GM19463 (cell line): ENCODE results near the gene ACTA2.

ENCODE experiments used
- ATAC-seq: cut with Tn5 transposase; IDR thresholded peaks from one replicate; pipeline ENCODE4 v1.9.1; 2021; ENCODE audit warnings: mild to moderate bottlenecking, moderate library complexity; ENCODE audit not compliant: unreplicated experiment

ACTA2 gene

DNA sequence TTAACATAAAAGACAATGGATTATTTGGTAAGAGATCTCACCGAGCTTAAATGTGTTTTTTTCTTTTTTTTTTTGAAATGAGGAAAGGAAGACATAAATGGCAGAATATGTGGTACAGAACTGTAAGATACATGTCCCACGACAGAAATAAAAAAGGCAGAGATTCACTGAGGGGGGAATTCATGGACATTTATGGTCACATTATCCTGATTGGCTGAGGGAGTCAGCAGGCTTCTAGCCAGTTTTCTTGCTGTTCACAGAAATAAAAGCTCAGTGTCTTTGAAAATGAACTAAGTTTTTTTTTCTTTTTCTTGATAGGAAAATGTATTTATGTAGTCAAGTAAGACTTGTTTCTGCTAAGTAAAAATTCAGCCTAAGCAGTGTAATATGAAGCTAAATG is 29.8 kb upstream of the ACTA2 start:
- ATAC-seq = no peak

- ATAC-seq = no peak
Observed at GRCh38 chr10:88981435-88981834, 28.9 kb upstream of the ACTA2 start.

DNA sequence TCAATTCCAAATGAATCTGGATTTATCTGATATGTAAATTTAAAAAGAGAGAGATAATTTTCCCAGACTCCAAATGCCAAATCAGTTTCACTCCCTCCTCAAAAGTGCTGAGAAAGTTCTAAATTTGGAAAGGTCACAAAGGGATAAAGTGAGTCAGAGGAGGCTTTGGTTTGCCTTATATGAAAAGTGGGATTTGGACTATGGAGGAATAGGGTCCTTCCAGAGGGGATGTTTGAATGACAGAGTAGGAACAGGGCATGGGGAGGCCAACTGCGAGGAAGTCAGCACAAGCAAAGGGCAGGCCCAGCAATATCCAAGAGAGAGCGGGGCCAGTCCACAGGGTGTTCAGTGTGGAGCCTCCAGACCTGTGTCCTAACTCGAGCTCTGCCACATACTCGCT is 28.2 kb upstream of the ACTA2 start:
- no peak for ATAC-seq

GRCh38 chr10:88980247-88980646 is 27.7 kb upstream of the ACTA2 start:
- no peak for ATAC-seq

DNA sequence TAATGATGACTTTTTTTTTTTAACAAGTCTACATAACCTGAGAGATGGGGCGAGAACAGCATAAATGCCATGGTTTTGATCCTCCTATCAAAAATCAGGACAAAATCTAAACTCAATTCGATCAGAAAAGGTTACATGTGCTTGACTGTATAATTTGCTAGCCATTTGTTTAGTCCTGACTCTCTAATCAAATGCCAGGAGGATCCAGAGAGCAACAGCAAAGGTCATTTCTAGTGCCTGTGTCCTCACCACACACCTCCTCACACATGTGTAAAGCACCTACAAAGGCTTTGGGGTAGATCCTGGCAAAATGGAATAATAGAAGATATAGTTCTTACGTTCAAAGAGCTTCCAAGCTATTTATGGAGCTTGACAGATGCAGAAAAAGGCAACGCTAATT is 27.0 kb upstream of the ACTA2 start:
- ATAC-seq = no peak

GRCh38 chr10:88979153-88979562 is 26.6 kb upstream of the ACTA2 start:
- no peak for ATAC-seq

GRCh38 chr10:88978463-88978862 is 25.9 kb upstream of the ACTA2 start:
- no peak for ATAC-seq

DNA sequence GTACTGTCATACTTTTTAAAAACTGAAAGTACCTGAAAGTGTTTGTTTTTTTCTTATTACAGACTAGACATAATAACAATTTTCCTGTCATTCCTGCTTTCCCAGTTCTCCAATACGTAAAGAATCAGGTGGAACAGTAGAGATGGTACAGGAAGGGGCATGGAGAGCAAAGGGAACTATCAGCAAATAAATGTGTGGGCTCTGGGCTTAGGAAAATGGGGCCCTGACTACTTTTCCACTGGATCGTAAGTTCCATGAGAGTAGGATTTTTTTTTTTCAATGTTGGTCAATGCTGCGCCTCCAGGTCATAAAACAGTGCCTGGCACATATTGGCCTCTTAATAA is 22.8 kb upstream of the ACTA2 start:
- ATAC-seq = no peak

GRCh38 chr10:88974446-88975376 is 22.1 kb upstream of the ACTA2 start:
- no peak for ATAC-seq

- ATAC-seq = no peak
Observed at GRCh38 chr10:88974012-88974411, 21.4 kb upstream of the ACTA2 start.

DNA sequence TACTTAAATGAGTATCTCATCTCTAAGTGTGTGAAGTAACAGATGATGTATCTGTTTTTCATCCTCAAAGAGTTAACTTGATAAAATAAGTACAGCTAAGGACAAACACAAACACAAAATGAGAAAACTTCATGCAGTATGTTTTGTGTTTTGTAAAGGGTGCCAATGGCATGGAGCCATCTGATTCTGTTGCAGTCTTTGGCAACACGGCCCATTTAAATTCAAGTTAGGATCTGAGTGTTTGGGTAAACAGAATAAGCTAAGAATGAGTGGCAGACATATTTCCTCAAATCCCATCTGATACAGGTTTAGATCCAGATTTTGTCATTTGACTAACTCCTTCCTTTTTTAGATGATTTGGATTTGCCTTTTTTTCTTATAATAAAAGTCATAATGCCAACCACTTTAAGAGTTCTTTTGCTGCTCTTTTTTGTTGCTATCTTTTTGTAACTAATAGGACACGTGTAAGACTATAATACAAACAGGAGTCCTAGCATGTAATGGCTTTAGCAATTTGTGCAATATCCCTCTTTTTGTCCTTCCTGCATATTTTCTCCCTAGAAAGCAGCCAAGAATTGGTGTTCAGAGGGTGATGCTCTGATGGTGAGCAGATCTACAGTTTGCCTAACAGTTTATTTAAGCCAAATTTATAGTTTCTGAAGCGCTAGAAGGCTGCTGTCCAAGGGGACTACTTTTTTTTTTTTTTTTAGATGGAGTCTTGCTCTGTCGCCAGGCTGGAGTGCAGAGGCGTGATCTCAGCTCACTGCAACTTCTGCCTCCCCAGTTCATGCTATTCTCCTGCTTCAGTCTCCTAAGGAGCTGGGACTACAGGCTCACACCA is 18.9 kb upstream of the ACTA2 start:
- ATAC-seq = no peak

DNA sequence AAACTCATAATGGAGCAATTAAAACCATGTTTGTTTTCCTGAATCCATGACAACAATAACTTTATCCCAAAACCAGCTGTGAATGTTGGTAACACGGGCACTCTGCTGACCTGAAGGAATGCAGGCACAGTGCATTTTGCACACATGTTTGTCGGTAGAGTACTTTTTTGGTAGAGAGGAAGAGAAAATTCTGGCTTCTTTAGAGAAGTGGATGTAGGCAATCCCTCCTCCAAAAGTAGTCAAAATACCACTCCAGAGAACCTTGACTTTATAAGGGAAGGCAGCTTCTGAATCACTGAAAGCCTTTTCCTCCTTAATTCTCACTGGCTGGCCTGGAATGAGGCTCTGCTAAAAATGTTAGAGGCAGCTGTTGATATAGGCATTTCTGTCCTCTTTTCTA is 15.8 kb upstream of the ACTA2 start:
- ATAC-seq = no peak

DNA sequence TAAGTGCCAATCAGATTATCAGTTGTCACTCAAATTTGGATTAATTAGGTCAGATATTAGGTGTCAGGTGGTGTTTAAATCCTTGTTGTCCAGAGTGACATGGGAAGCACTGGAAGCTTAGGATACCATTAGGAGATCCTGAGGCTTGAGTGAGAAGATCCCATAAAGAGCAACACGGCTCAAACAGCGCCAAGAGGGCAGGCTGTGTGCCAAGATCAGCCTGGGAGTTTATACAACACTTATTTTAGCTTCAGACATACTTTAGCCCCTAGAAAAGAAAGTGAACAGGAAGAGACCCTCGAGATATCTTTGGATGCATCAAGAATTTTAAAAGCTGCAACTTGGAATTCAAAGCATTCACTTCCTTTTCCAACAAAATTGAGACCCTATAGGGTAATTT is 14.2 kb upstream of the ACTA2 start:
- no peak for ATAC-seq

DNA sequence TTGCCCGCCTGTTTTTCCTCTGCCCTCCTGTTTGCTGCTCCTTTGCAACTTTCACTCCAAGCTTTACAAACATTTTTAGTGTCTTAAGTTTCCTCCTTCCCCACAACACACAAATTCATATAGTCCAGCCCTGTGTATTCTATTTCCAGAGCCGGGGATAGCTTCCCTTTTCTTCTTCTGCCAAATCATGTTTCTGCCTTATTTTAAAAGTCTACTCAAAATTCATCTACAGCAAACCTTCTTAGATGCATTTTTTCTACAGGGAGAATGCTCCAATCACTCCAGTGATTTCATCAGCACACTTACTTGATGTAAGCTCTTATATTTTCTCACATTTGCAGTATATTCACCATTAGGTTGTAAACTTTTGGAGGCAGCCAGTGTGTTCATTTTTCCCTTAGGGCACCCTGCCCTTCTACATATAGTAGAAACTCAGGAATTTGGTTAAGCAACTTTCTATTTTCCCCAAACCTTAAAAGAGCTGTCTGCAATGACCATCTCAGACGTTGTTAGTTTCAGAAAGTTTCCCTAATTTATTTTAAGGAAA is 12.4 kb upstream of the ACTA2 start:
- ATAC-seq = no peak

DNA sequence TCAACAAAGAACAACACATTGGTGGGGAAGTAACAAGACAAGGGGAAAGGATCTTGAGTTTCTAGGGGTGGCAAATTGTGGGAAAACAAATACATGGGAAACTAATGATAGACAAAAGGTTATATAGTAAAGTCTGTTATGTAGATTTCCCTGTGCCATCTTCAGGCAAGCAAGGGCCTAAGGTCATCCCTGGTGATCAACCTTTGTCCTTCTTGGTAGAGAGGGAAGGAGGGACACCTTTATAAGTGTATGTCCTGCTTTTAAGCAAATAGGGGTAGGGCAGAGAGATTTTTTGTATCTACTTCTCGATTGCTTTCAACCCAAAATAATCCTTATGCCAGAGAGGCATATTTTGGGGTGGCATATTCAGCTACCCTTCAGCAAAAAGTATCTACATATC is 11.8 kb upstream of the ACTA2 start:
- ATAC-seq = no peak

- no peak for ATAC-seq
Observed at GRCh38 chr10:88963318-88963717, 10.7 kb upstream of the ACTA2 start.

GRCh38 chr10:88962336-88962735 is 9.8 kb upstream of the ACTA2 start:
- no peak for ATAC-seq

- ATAC-seq = no peak
Observed at GRCh38 chr10:88961266-88961665, 8.7 kb upstream of the ACTA2 start.

DNA sequence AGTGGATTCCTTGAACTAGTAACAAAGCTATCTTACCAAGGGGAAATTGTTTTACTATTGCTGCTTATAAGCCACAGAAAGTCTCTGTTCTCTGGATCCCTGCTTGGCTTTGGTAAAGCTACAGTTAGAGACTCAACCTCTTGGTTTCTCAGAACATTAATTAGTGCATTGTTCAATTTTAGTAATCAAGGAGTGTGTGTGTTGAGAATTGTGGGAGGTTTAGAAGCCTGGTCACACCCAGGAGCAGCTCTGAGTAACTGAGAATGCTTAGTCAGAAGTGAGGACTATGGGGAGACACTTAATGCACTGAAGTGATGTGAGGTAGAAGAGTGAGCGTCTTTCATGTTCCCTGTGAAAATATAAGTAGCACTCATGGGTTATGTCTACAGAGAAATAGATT is 8.2 kb upstream of the ACTA2 start:
- no peak for ATAC-seq

DNA sequence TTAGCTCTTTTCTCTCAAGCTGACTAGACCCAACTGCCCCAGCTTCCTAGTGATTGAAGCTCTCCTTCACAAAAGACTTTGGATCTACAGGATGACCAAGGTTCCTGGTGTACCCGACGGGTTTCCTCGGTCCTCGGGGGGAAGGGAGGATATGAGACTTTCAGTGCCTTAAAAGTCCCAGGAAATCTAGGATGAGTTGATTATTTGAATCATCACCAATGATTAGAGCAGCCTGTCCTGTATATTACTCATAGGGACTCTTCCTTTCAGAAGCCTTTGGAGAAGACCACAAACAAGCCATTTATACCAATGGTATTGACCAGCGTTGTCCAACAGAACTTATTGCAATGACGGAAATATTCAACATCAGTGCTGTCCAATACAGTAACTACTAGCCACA is 6.1 kb upstream of the ACTA2 start:
- ATAC-seq = no peak

DNA sequence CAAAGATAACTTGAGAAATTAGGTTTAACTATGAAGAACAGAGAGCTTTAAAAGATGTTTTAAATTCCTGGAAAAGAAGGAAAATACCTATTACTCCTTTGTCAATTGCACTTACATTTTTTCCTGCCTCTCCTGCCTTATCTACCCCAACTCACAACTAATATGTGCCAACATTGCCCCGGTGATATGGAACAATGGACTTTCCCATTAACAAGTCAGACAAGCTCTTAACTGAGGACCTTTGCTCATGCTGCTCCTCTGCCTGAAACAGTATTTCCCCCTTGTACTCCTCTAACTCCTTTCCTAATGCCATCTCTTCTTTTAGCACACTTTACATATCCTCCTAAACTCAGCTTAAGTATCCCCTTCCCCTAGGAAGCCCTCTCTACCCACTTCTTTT is 4.8 kb upstream of the ACTA2 start:
- ATAC-seq = no peak
